CD4-positive, alpha-beta T cell treated with Interleukin-1 beta for 1 hour (primary cell): ENCODE measurements around the gene NTF4.
A peak's percentile ranks its signal among the peaks of the same experiment; 100 is the strongest.
"Not testable (repeated sequence)": the region's sequence is repeated elsewhere in the genome, so short reads cannot be mapped to it uniquely, and the experiment has no call there.

Experiments
- DNase-seq, 2 donors: peaks; one replicate each; pipeline ENCODE4 v3.0.0-alpha.2; 2020 to 2022

The NTF4 gene

DNA sequence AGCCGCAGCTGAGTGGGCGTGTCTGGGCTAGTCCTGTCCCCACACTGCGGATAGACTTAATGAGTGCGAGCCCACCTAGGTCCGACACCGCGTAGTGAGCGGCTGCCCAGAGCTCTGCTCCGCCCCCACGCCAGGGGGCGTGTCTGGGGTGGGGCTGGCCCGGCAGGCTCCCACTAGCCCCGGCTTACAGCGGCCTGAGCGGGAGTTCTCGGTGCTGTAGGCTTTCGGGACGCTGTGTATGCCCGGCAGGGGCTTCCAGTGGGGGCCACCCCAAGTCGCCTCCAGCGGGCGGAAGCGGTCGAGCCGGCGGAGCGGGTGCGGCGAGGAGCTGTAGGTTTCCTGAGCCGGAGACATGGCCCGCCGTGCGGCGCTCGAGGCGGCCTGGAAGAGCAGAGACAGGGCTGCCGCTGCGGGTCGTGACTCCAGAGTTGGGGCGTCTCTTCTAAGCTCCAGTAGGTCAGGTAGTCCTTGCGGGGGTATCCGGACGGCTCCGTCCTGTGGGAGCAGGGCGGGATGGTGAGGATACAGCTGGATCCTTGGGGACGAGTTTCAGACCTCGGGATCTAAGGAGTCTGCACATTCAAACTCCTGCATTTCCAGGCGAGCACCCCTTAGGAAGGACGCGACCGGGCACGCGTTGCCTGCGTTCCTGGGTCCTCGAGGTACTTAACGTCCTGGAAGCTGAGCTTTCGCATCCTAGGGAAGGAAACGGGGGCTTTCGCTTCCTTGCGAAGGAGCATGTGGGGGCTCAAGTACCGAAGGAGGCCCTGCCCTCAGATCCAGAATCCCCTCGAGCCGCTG is 8.3 kb downstream of the NTF4 start:
- peak; percentile 34 to 45 for DNase-seq

- DNase-seq = not testable (repeated sequence)
Observed at GRCh38 chr19:49050376-49051033, 14.1 kb downstream of the NTF4 start.

GRCh38 chr19:49049834-49050233 is 14.8 kb downstream of the NTF4 start:
- DNase-seq = not testable (repeated sequence)

GRCh38 chr19:49049011-49049410 is 15.6 kb downstream of the NTF4 start, which contains the start of gene CGB8:
TSS of gene CGB8 (minus strand) at chr19:49049111. CDS start at chr19:49048739, 372 bp downstream.
- DNase-seq = not testable (repeated sequence)

DNA sequence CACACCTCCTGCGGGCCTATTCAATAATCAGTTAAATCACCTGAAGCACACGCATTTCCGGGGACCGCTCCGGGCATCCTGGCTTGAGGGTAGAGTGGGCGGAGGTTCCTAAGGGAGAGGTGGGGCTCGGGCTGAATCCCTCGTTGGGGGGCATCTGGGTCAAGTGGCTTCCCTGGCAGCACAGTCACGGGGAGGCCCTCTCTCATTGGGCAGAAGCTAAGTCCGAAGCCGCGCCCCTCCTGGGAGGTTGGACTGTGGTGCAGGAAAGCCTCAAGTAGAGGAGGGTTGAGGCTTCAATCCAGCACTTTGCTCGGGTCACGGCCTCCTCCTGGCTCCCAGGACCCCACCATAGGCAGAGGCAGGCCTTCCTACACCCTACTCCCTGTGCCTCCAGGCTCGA is 21.1 kb downstream of the NTF4 start, which contains the start of gene CGB5:
TSS of gene CGB5 (plus strand) at position 301 of the 400 bp plus-strand sequence. CDS start 362 bp downstream, outside the sequence.
- not testable (repeated sequence) for DNase-seq

- not testable (repeated sequence) for DNase-seq
Observed at GRCh38 chr19:49042666-49043065, 22.0 kb downstream of the NTF4 start.

- DNase-seq = no peak
Observed at GRCh38 chr19:49042177-49042576, 22.4 kb downstream of the NTF4 start.

- DNase-seq = not testable (repeated sequence)
Observed at GRCh38 chr19:49039736-49040135, 24.9 kb downstream of the NTF4 start.

DNA sequence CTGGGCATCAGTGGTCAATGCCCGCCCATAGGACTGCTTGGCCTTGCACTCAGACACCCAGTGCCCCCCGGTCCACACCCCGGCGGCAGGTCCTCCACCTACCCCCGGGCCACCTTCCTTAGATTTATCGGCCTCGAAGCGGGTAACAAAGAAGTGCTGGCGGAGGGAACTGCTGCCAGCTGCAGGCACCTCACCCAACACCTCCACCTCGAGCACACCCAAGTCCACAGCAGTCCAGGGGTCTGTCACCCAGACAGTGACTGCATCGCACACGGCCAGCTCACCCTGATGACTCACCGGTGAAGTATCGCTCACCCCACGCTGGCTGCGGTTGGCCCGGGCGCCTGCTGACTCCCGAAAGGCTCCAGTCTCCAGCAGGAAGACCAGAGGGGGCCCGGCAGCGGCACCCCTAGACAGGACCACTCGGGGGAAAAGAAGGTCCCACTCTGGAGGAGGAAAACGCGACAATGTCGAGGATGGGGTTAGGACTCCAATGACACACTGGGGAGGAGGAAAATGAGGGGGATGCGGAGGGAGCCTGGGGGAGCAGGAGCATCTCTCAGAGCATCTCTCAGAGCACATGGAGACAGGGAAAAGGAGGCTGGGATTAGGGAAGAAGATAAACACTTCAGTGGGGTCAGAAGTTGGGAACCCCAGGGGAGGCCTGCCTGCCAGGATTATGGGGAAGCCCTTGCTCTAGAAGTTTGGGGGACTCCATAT is 25.9 kb downstream of the NTF4 start:
- DNase-seq = not testable (repeated sequence)

GRCh38 chr19:49038111-49038510 is 26.5 kb downstream of the NTF4 start:
- DNase-seq = not testable (repeated sequence)

GRCh38 chr19:49036815-49037214 is 27.8 kb downstream of the NTF4 start, which contains the start of gene CGB1:
TSS of gene CGB1 (minus strand) at chr19:49036895. CDS start at chr19:49036711, 184 bp downstream.
- DNase-seq = peak in 1 of 2 donors; percentile 26

GRCh38 chr19:49031642-49032301 is 32.8 kb downstream of the NTF4 start, which contains the start of gene CGB2:
TSS of gene CGB2 (plus strand) at chr19:49031890. CDS start at chr19:49032096, 206 bp downstream.
- peak; percentile 54 to 64 for DNase-seq

DNA sequence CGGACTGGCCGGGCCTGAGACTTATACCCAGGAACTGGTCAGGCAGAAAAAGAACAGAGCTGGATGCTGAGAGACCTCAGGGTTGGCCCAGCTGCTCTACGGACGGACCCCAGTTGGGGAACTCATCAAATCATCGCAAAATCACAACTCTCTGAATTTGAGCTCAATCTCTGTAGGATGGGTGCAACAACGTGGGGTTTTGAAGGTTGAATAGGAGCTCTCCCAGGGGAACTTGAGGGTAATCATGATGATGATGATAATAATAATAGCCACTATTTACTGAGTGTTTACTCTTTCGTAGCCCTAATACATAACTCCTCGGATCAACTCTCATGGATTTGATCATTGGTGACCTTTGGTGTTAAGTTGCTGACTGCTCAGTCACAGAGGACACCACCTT is 34.3 kb downstream of the NTF4 start:
- not testable (repeated sequence) for DNase-seq

DNA sequence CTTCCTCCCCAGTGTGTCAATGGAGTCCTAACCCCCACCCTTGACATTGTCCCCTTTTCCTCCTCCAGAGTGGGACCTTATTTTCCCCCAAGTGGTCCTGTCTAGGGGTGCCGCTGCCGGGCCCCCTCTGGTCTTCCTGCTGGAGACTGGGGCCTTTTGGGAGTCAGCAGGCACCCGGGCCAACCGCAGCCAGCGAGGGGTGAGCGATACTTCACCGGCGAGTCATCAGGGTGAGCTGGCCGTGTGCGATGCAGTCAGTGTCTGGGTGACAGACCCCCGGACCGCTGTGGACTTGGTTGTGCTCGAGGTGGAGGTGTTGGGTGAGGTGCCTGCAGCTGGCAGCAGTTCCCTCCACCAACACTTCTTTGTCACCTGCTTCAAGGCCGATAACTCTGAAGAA is 34.9 kb downstream of the NTF4 start:
- DNase-seq = not testable (repeated sequence)

GRCh38 chr19:49028686-49029085 is 35.9 kb downstream of the NTF4 start:
- DNase-seq = not testable (repeated sequence)

- DNase-seq = not testable (repeated sequence)
Observed at GRCh38 chr19:49025599-49025998, 39.0 kb downstream of the NTF4 start.

DNA sequence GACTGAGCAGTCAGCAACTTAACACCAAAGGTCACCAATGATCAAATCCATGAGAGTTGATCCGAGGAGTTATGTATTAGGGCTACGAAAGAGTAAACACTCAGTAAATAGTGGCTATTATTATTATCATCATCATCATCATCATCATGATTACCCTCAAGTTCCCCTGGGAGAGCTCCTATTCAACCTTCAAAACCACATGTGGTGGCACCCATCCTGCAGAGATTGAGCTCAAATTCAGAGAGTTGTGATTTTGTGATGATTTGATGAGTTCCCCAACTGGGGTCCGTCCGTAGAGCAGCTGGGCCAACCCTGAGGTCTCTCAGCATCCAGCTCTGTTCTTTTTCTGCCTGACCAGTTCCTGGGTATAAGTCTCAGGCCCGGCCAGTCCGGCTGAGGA is 39.5 kb downstream of the NTF4 start:
- not testable (repeated sequence) for DNase-seq

- DNase-seq = not testable (repeated sequence)
Observed at GRCh38 chr19:49024233-49024632, 40.4 kb downstream of the NTF4 start, which contains the start of gene CGB3. TSS of gene CGB3 (minus strand) at chr19:49024333. CDS start at chr19:49023971, 362 bp downstream.

- DNase-seq = no peak
Observed at GRCh38 chr19:49022116-49022515, 42.5 kb downstream of the NTF4 start.

DNA sequence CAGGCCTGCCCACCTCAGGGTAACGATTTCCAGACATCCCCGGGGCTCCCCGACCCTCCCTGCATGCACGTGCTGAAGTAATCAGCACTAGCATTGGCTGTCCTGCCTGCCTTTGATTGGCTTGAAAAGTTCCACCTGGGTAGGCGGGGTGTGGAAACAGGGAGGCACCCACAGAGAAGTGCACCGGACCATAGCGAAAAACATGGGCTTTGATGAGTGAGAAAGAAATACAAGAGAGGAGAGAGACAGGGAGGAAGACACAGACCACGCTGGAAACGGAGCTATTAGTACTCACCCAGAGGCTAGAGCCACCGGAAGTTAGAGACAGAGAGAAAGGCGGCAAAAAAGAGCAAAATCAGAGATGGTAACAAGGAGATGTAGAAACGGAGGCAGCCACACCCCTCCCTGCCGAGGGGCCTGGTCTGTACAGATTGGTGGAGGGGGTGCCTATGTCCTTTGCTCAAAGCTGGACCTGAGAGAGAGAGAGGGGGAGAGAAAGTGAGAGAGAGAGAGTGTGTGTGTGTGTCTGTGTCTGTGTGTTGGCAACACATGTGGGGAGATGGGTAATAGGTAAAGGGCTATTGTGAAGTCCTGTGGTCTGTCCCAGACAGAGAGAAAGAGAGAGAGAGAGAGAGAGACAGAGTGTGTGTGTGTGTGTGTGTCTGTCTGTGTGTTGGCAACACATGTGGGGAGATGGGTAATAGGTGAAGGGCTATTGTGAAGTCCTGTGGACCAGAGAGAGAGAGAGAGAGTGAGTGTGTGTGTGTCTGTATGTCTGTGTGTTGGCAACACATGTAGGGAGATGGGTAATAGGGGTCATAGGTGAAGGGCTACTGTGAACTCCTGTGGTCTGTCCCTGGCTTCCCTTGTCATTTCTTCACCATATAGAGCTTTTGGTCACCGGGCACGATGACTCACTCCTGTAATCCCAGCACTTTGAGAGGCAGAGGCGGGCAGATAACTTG is 43.4 kb downstream of the NTF4 start:
- no peak for DNase-seq

- DNase-seq = no peak
Observed at GRCh38 chr19:49020342-49020741, 44.3 kb downstream of the NTF4 start.
